ENCODE data around the gene DGKZ.

DNA sequence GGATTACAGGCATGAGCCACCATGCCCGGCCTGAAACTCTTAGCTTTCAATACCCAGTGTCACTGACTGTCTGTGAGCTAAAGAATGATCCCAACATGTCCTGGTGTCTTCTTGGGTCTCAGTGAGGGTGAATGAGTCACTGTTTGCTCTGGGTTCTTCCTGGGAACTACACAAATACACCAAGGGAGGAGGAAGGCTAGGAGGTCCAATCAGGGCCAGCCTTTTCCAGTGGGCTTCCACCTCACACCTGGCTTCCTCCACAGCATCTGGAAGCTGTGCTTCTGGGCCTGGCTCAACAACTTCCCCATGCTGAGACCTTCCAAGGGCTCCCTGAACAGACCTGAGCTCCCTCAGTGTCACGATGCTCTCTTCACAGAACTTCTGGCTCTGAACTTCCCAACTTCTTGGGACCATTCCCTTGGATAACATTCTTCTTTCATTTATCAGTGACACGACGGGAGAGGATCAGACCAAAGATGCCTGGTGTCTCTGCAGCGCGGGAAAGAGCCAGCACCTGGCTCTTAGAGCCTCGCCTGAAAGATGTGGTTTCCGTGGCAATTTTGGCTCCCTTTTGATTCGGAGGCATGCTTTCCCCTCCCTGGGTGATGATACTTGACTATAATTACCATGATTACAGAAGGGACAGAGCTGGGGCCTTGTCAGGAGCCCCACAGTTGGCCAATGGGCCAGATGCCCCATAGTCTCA lies 66.7 kb downstream of the DGKZ start:
- TF ChIP-seq, protein P1, sequence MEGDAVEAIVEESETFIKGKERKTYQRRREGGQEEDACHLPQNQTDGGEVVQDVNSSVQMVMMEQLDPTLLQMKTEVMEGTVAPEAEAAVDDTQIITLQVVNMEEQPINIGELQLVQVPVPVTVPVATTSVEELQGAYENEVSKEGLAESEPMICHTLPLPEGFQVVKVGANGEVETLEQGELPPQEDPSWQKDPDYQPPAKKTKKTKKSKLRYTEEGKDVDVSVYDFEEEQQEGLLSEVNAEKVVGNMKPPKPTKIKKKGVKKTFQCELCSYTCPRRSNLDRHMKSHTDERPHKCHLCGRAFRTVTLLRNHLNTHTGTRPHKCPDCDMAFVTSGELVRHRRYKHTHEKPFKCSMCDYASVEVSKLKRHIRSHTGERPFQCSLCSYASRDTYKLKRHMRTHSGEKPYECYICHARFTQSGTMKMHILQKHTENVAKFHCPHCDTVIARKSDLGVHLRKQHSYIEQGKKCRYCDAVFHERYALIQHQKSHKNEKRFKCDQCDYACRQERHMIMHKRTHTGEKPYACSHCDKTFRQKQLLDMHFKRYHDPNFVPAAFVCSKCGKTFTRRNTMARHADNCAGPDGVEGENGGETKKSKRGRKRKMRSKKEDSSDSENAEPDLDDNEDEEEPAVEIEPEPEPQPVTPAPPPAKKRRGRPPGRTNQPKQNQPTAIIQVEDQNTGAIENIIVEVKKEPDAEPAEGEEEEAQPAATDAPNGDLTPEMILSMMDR (IDR thresholded peaks at IDR 0.05; ENCODE audit: low read length) = no peak
- TF ChIP-seq EZH2 (IDR thresholded peaks at IDR 0.05; ENCODE audit: borderline replicate concordance, low read length) = no peak
